Hepatocyte (in vitro differentiated cells): ENCODE results near the gene WFDC12. TPM values are rescaled to one million over a fixed set of nuclear protein-coding genes. Genes with fewer than 3 reads are reported as not detected.

Experiments used
- DNase-seq: peaks from one replicate; pipeline ENCODE4 v3.0.0-alpha.2; 2016; ENCODE audit warnings: low spot score
- H2AFZ ChIP-seq: fragments of 200-600 bp; sonication (generic); 2 replicates; pipeline ENCODE4 v1.6.0; 2016; ENCODE audit warnings: antibody characterized with exemption, mild to moderate bottlenecking
- H3K27ac ChIP-seq: fragments of 200-600 bp; sonication (generic); 2 replicates; pipeline ENCODE4 v1.5.1; 2016; ENCODE audit warnings: mild to moderate bottlenecking
- H3K27me3 ChIP-seq: fragments of 200-600 bp; sonication (generic); 2 replicates; pipeline ENCODE4 v1.6.1; 2016
- H3K36me3 ChIP-seq: fragments of 200-600 bp; sonication (generic); replicated peaks from 2 replicates; pipeline ENCODE4 v1.5.1; 2016; ENCODE audit warnings: low read depth; ENCODE audit not compliant: insufficient read depth
- H3K4me1 ChIP-seq: fragments of 200-600 bp; sonication (generic); 2 replicates; pipeline ENCODE4 v1.5.1; 2016; ENCODE audit warnings: mild to moderate bottlenecking, moderate library complexity; ENCODE audit not compliant: insufficient read depth
- H3K4me2 ChIP-seq: fragments of 200-600 bp; sonication (generic); 2 replicates; pipeline ENCODE4 v1.6.0; 2016
- H3K4me3 ChIP-seq: fragments of 200-600 bp; sonication (generic); 2 replicates; pipeline ENCODE4 v1.5.1; 2016; ENCODE audit warnings: mild to moderate bottlenecking
- H3K79me2 ChIP-seq: fragments of 200-600 bp; sonication (generic); 2 replicates; pipeline ENCODE4 v1.6.0; 2017; ENCODE audit warnings: mild to moderate bottlenecking
- H3K9me2 ChIP-seq: fragments of 200-600 bp; sonication (generic); replicated peaks from 2 replicates; pipeline ENCODE4 v1.6.0; 2017; ENCODE audit warnings: mild to moderate bottlenecking; ENCODE audit not compliant: insufficient read depth
- H3K9me3 ChIP-seq: fragments of 200-600 bp; sonication (generic); 2 replicates; pipeline ENCODE4 v1.5.1; 2016; ENCODE audit warnings: low read depth, mild to moderate bottlenecking
- H4K20me1 ChIP-seq: fragments of 200-600 bp; sonication (generic); 2 replicates; pipeline ENCODE4 v1.6.0; 2016; ENCODE audit warnings: mild to moderate bottlenecking; ENCODE audit not compliant: insufficient read depth, poor library complexity, severe bottlenecking
- EZH2 ChIP-seq: fragments of 200-600 bp; sonication (generic); IDR thresholded peaks from 2 replicates; pipeline ENCODE4 v1.6.1; 2016; ENCODE audit warnings: antibody characterized with exemption, mild to moderate bottlenecking, borderline replicate concordance
- EZH2phosphoT487 ChIP-seq: fragments of 200-600 bp; sonication (generic); IDR thresholded peaks from one replicate; pipeline ENCODE4 v1.6.1; 2018; ENCODE audit warnings: antibody characterized with exemption, mild to moderate bottlenecking, low read depth, moderate library complexity; ENCODE audit not compliant: unreplicated experiment, severe bottlenecking
- WGBS: methylation state at CpG from one replicate; pipeline ENCODE4 v1.1.6; 2016; ENCODE audit warnings: low lambda C conversion rate; ENCODE audit errors: missing lambda C conversion rate; 5-methylcytosine and 5-hydroxymethylcytosine counted together
- polyA plus RNA-seq: library from polyadenylated mRNA; unstranded; fragments of >200 nt; fragmentation: Nextera tagmentation; extraction: Ambion mirVana; gene quantifications from 2 replicates; pipeline ENCODE4 v1.2.1, GENCODE V29; 2016
- total RNA-seq: library from RNA; depleted of rRNA; stranded (reverse); fragments of >200 nt; gene quantifications from 2 replicates; pipeline ENCODE4 v1.2.3, GENCODE V29; 2014
- TF ChIP-seq, protein P1 (sequence below): fragments of 200-600 bp; sonication (generic); IDR thresholded peaks from 2 replicates; pipeline ENCODE4 v1.5.1; 2016; ENCODE audit warnings: antibody characterized with exemption, mild to moderate bottlenecking; ENCODE audit not compliant: poor library complexity

WFDC12 gene
- total and polyA plus RNA-seq, 2 experiments from 2014 or later = not detected

GRCh38 chr20:45083127-45083526, 41.1 kb downstream of the WFDC12 start:
- no peak overlapping the region for H3K4me3 ChIP-seq
- no peaks in the 10 kb centered on the region for H4K20me1 ChIP-seq
- peaks cover 3% of the 10 kb centered on the region for H3K9me3 ChIP-seq
- H3K79me2 ChIP-seq = no peaks in the 10 kb centered on the region
- no peak overlapping the region for H2AFZ ChIP-seq
- 100% methylated on average over 1 of the region's 1 CpG for WGBS
- no peak for DNase-seq
- H3K4me1 ChIP-seq = peaks cover 4% of the 10 kb centered on the region
- TF ChIP-seq EZH2phosphoT487 (no peak), EZH2 (no peak)
- TF ChIP-seq, protein P1, sequence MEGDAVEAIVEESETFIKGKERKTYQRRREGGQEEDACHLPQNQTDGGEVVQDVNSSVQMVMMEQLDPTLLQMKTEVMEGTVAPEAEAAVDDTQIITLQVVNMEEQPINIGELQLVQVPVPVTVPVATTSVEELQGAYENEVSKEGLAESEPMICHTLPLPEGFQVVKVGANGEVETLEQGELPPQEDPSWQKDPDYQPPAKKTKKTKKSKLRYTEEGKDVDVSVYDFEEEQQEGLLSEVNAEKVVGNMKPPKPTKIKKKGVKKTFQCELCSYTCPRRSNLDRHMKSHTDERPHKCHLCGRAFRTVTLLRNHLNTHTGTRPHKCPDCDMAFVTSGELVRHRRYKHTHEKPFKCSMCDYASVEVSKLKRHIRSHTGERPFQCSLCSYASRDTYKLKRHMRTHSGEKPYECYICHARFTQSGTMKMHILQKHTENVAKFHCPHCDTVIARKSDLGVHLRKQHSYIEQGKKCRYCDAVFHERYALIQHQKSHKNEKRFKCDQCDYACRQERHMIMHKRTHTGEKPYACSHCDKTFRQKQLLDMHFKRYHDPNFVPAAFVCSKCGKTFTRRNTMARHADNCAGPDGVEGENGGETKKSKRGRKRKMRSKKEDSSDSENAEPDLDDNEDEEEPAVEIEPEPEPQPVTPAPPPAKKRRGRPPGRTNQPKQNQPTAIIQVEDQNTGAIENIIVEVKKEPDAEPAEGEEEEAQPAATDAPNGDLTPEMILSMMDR = no peak
- no peaks in the 10 kb centered on the region for H3K9me2 ChIP-seq
- H3K36me3 ChIP-seq = no peaks in the 10 kb centered on the region
- no peaks in the 10 kb centered on the region for H3K27me3 ChIP-seq
- H3K4me2 ChIP-seq = no peak overlapping the region
- H3K27ac ChIP-seq = no peak overlapping the region

DNA sequence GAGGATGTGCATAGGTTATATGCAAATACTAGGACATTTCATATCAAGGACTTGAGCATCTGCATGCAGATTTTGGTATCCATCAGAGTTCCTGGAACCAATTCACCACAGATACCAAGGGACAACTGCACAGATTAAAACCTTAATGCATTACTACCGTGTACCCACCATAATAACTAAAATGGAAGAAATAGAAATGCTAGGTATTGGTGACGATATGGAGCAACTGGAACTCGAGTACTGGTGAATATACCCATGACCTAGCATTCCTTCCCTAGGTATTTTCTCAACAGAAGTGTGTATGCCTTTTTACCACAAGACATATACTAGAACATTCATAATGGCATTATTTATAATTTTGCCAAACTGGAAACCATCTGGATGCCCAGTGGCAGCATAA, 41.8 kb downstream of the WFDC12 start:
- WGBS = 97% methylated on average over 3 of the region's 3 CpGs
- Histone ChIP-seq H3K4me1 (no peaks in the 10 kb centered on the region), H3K27me3 (no peaks in the 10 kb centered on the region), H3K9me2 (no peaks in the 10 kb centered on the region), H3K4me3 (no peak overlapping the region), H3K27ac (no peak overlapping the region), H3K4me2 (no peak overlapping the region), H3K36me3 (no peaks in the 10 kb centered on the region), H3K9me3 (peaks cover 3% of the 10 kb centered on the region), H3K79me2 (no peaks in the 10 kb centered on the region), H4K20me1 (no peaks in the 10 kb centered on the region), H2AFZ (no peak overlapping the region)
- no peak for DNase-seq
- TF ChIP-seq, protein P1 = no peak
- no peak for TF ChIP-seq EZH2phosphoT487
- TF ChIP-seq EZH2 = no peak

DNA sequence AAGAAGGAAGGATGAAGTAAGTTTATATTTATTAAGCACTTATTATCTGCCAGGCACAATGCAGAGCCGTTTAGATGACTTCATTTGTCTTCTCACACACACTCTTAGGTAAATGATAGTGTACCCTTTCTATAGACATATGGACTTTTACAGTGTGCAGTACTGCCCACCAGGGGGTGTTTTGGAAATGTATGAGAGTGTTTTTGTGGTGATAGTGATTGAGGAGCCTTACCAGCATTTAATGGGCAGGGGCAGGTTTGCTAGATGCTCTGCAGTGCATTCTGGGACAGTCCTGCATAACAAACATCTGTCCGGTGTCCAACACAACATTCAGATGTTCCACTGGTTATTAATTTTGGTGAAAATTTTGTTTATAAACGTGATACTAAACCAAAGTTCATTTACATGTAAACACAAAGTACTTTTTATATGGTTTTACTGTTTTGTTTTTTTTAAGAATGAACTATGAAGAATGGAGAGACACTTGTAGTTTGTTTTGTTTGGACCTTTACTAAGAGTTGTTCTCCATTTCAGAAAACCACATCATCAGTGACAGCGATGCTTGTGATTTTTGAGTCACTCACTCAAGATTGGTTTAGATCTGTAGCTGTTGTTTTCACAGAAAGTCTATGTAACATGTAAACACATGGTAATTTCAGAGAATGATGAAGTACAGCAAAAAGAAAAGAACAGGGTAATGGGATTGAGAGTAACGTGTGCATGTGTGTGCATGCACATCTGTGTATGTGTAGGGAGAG, 43.2 kb downstream of the WFDC12 start:
- H3K36me3 ChIP-seq = no peaks in the 10 kb centered on the region
- DNase-seq = no peak
- H4K20me1 ChIP-seq = no peaks in the 10 kb centered on the region
- H3K79me2 ChIP-seq = no peaks in the 10 kb centered on the region
- H2AFZ ChIP-seq = no peak overlapping the region
- H3K4me3 ChIP-seq = no peak overlapping the region
- no peak overlapping the region for H3K4me2 ChIP-seq
- H3K4me1 ChIP-seq = no peaks in the 10 kb centered on the region
- H3K9me3 ChIP-seq = peaks cover 3% of the 10 kb centered on the region
- H3K27me3 ChIP-seq = no peaks in the 10 kb centered on the region
- WGBS = 88% methylated on average over 5 of the region's 5 CpGs
- no peaks in the 10 kb centered on the region for H3K9me2 ChIP-seq
- H3K27ac ChIP-seq = no peak overlapping the region
- no peak for TF ChIP-seq EZH2
- TF ChIP-seq EZH2phosphoT487 = no peak
- TF ChIP-seq, protein P1 = peak; percentile 22
